ENCODE measurements around the gene RNF213.

The RNF213 gene

DNA sequence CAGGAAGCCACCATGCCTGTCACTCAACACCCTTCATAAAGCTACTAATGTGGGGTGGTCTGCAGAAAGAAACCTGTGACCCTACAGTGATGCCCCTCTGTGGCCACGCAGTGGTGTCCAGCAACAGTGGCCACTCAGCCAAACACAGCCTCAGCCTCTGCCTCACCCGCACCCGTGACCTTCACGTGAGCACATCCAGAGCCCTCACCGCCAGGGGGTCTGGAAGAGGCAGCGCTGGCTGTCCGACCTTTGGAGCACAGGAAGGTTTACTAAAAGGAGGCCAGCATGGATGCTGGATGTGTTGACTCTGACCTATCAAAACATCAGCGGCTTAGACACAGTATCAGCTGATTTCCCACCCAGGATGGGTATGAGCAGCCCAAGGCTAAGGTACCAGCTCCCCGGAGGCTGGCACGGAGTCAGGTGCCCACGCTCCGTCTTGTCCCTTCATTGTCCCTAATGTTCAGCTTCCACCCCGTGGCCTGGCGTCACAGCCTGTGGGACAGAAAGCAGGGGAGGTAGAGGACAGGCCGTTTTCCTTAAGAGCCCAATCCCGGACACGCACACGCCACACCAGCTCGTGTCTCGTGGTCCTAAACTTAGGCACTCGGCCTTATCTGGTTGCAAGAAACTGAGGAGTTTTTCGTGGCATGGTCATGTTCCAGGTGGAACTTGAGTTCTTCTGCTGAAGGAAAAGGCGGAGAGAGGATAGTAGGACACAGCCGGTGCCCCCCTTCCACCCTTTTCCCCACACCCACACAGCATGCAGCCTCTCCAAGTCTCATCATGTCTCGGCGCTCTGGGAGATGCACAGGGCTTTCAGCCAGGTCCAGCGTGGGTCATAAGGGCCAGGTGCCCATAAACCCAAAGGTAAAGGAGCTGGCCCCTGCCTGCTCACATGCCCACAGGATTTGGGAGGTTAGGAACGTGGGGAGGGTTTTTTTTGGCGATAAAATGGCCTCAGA, 104.6 kb downstream of the RNF213 start:
- TF ChIP-seq, protein P1, sequence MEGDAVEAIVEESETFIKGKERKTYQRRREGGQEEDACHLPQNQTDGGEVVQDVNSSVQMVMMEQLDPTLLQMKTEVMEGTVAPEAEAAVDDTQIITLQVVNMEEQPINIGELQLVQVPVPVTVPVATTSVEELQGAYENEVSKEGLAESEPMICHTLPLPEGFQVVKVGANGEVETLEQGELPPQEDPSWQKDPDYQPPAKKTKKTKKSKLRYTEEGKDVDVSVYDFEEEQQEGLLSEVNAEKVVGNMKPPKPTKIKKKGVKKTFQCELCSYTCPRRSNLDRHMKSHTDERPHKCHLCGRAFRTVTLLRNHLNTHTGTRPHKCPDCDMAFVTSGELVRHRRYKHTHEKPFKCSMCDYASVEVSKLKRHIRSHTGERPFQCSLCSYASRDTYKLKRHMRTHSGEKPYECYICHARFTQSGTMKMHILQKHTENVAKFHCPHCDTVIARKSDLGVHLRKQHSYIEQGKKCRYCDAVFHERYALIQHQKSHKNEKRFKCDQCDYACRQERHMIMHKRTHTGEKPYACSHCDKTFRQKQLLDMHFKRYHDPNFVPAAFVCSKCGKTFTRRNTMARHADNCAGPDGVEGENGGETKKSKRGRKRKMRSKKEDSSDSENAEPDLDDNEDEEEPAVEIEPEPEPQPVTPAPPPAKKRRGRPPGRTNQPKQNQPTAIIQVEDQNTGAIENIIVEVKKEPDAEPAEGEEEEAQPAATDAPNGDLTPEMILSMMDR (IDR thresholded peaks at IDR 0.05) = no peak

DNA sequence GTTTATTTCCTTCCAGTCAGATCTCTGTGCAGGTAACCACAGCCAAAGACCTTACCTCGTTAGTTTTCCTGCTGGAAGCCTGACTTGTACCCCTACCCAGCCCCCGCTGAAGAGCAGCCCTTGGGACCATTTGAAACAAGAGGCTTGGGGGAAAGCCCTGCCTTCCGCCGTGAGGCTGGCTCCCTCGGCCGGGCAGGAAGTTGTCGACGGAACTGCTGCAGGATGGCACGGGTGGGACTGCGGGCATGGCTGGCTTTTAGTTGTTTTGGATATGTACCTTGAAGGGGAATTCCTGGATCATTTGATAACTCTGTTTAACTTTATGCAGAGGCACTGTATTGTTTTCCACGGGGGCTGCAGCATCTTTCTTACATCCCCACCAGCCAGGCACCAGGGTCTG, 105.3 kb downstream of the RNF213 start:
- TF ChIP-seq, protein P1 (IDR thresholded peaks at IDR 0.05) = no peak

DNA sequence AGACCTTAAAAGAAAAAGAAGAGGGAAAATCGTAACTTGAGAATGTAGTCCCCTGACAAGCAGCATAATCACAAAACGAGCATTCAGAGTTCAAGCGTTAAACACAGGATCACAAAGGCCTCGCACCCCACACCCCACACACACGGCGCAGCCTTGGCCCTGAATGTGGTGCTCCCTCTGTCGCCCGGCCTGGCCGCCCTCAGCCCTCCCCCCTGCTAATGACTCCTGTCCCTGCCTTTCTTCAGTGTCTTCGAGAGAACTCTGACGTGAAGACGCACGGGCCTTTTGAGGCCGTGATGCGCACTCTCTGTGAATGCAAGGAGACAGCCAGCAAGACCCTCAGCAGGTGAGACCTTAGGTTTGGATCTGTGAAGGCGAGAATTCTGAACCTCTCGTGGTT, 106.9 kb downstream of the RNF213 start:
- TF ChIP-seq, protein P1 (IDR thresholded peaks at IDR 0.05) = no peak

DNA sequence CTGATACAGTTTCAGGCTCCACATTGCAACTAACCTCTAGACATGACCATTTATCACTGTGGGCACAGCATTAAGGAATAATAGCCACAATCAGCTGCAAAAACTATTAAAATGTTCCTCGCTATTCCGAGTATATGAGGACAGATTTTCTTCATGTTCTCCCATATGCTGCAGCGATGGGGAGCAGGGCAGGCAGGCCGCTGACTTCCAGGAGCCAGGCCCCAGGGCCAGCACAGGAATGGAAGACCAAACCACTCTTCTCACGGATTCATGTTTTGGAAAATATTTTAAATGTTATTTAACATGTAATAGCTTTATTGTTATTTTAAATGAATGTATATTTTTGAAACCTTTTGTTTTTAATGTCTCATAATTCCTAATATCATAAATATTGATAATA, 110.5 kb downstream of the RNF213 start:
- TF ChIP-seq, protein P1 (IDR thresholded peaks at IDR 0.05) = no peak

DNA sequence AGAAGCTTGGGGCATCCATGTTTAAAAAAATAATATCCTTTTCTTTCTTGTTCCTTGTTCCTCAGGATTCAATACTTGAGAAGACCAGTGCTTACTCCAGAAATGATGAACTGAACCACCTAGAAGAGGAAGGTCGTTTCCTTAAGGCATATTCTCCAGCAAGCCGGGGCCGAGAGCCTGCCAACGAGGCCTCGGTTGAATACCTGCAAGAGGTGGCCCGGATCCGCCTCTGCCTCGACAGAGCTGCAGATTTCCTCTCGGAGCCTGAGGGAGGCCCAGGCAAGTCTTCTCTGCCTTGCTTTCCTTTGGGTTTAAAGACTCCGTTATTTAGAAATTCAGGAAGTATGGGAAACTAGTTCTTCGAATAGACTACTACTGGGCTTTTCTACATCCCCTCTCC, 111.8 kb downstream of the RNF213 start:
- TF ChIP-seq, protein P1 (IDR thresholded peaks at IDR 0.05) = no peak

DNA sequence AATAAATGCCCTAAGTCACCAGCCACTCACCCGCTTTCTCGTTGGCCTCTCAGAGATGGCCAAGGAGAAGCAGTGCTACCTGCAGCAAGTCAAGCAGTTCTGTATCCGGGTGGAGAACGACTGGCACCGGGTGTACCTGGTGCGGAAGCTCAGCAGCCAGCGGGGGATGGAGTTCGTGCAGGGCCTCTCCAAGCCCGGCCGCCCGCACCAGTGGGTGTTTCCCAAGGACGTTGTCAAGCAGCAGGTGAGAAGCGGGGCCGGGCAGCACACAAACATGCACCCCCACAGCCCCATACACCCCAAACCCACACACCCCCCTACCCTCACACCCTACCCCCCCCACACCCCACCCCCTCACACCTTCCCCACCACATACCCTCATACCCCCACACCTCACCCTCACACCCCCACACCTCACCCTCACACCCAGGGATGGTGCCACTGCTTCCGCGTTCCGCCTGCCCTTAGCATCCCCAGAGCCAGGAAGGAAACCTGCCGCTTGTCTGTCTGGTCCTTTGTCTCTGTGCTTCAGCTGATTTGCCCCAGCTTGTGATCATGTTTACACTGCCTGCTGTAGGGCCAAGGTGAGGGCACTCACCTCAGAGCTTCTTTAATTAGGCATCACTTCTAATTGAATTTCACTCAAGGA, 112.4 kb downstream of the RNF213 start:
- TF ChIP-seq, protein P1 (IDR thresholded peaks at IDR 0.05) = no peak

DNA sequence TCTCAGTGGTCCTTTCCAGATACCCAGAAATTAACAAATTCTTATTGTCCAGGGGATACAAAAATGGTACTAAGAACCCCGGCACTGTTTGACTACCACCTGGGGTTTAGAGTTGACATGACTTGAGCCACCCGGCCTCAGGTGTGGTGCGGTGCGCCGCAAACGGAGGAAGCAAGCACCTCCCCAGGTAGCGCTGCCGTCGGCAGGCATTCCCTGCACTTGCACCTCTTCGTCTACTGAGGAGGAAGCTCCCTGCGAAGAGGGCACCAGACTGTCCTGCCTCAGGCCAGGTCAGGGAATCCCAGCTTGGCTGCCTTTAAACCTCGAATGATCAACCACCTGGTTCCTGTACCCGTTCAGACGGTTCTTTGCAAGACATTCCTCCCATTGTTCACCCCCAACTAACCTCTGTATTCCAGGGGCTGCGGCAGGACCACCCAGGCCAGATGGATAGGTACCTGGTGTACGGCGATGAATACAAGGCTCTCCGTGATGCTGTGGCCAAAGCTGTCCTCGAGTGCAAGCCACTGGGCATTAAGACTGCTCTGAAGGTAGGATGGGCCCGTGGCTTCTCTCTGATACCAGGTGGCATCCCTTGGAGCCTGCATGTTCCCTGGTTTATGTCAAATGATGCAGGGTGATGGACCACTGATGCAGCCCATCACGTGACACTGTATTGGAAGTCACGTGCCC, 113.5 kb downstream of the RNF213 start:
- TF ChIP-seq, protein P1 (IDR thresholded peaks at IDR 0.05) = no peak
